SKM-1 treated with dmso at 0.1 percent for 144 hours (cell line): ENCODE measurements around the gene PLXNA2.

Experiments
- DNase-seq: peaks from one replicate; lab custom pipeline; 2025; ENCODE audit not compliant: unreplicated experiment; lab: John Stamatoyannopoulos, UW

The PLXNA2 gene

DNA sequence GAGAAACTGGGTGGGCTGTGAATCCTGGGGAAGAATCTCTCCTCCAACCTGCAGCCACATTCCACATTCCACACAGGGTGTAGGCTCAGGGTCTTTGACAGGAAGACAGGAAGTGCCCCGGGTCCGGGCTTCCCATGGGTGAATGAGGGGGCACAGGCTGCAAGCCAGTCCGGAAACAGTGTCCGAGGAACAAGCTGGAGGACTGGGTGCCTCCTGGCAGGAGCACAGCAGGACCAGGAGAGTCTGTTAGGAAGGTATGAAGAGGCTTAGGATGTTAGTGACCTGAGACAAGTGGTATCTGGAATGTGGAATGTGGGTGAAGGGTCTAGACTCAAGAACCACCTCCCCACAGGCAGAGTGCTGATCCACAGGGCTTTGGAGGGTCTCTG is 212.3 kb downstream of the PLXNA2 start:
- DNase-seq: no peak

DNA sequence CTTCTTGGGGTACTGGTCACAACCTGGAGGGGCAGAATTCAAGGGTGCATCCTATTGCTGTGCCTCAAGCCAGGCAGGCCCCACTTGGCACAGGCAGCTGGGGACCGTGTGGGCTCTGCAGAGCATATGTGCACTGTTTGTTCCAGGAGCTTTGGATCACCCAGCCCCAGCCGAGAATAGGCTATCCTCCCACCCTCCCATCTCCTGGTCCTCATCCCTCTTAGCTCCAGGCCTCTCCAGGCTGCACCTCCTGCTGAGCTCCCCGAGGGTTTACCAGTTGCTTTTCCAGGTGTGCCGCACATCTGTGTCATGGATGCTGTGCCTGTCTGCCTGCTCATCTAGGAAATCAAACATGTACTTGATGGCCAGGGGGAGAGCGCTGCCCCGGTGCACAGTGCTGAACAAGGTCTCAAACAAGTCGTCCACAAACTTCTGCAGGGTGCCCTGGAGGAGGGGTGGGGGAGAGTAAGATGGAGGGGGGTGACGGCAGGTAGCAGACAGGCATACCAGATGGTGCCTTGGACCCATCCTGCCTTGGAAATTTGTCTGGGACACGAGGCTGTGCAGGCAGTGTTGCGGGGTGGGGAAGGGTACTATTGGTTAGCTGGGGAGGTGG is 212.8 kb downstream of the PLXNA2 start:
- DNase-seq: no peak

DNA sequence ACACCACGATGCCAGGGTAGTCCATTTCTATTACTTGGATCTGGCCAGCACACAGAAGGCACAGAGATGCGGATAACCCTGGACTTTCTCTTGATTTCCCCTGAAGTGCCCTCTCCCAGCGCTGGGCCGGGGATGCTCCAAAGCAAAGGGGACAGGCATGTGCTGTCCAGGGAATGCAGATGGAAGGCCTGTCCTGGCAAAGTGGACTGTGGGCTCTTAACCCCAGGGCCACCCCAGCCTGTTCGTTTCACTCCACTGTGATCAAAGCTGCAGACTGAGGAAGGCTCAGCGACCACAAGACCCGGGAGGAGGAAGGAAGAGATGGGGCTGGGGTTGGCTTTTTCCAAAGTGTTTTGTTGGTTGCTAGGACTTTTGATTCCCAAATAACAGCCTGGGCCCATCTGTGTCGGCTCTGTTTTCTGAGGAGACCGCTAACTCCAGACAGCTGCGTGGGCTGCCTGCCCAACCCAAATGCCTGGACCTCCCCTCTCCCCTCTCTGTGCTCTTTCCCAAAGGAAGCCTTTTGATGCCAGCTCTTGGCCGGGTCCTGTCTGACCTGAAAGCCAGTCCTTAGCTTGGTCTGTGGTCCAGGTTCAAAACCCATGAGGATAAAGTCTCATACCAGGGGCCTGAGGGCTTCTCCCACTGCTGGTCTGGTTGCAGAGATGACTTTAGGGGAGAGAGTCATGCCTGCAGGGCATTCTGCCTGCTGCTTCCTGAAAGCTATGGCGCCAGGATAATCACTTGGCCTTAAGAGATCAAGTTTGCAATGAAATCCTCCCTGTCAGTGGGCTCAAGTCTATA is 213.7 kb downstream of the PLXNA2 start:
- DNase-seq: no peak

GRCh38 chr1:208029381-208030287 is 214.6 kb downstream of the PLXNA2 start:
- no peak for DNase-seq

GRCh38 chr1:208028526-208028925 is 215.7 kb downstream of the PLXNA2 start:
- no peak for DNase-seq

DNA sequence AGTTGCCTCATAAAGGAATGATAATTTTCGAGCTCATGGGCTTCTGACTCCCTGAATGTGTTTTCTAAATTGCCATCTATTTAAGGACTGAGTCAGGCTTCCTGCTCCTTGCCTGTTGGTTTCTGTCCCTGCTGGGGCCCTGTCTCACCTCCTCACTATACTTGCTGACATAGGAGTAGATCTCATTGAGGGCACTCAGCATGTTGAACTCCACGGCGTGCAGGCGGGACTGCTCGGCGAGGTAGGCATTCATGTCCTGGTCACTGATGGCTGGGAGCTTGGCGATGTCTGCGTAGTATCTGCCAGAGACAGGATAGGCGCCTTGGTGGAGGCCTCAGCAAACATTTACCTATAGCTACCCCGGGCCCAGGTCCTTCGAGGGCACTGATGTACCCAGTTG is 216.3 kb downstream of the PLXNA2 start:
- no peak for DNase-seq

DNA sequence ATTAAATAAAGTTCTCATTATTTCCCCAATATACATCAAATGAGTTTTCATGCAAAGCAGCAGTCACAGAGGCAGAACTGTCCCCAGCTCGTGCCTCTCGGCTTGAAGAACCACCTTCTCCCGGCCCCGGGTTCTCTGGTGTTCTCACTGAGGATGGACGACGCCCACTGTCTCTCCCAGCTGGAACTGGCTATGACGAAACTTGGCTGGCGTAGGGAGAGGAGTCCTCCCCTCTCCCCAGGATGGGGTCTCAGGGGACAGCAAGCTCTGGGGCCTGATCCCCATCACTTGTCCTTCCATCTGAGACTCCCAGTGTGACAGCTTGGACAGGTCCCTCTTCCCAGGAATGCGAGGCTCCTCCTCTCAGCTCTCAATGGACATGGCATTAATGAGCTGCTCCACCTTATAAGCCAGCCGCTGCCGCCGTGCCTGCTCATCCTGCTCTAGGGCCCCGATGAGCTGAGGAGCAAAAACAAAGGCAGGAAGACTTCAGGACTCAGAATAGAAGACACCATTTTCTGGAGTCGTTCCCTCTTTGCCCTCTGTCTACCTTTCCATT is 217.2 kb downstream of the PLXNA2 start:
- DNase-seq: no peak

DNA sequence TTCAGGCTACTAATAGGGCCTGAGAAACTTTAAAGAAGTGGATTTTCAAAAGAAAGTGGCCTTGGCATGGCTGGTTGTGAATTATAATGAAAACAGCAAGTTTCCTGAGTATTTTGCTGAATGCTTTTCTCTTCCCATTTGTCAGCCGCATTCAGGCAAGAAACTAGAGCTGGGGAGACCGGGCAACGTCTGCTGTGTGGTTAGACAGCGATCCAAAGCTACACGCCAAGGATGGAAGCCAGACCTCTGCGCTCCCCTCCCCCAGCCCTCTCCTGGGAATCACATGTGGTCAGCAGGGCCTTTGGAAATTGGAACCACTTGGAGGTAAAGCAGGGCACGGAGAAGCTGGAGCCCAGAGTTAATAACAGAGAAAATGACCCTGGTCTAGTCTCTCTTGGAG is 219.2 kb downstream of the PLXNA2 start:
- DNase-seq: no peak

- no peak for DNase-seq
Observed at GRCh38 chr1:208024406-208024805, 219.8 kb downstream of the PLXNA2 start.

- no peak for DNase-seq
Observed at GRCh38 chr1:208019257-208019656, 224.9 kb downstream of the PLXNA2 start.

DNA sequence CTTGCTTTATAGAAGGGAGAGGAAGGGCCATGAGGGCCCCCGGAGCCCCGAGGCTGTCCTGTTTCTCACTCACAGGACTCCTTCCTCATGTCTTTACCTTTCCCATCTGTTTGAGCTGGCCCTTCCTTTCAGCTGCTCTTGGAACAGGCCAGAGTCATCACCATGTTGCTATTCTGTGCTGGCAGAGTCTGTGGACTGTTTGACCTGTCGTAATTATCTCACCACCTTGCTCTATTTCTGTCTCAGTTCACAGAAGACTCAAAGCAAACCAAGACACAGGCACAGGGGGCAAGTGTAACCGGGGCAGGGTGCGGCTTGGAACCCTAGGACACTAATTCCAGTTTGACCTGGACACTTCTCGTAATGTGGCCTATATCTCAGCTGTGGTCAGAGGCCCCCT is 228.9 kb downstream of the PLXNA2 start:
- no peak for DNase-seq

DNA sequence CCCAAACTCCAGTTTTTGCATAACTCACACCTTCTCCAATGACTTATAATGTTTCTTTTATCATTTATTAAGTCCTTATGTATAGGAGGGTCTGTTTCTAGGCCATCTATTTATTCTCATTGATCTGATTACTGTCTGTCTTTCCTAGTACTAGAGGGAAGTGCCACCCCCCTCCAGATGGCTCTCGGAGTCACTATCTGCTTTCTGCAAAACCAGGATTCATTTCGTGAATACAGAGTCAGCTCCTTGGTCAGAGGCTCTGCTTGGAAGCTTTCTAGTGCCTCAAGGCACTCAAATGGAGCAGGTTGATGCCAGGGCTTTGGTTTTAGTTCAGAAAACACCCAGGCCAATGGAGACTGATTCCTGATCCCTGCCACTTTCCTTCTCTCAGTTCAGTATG is 231.0 kb downstream of the PLXNA2 start:
- DNase-seq: no peak

DNA sequence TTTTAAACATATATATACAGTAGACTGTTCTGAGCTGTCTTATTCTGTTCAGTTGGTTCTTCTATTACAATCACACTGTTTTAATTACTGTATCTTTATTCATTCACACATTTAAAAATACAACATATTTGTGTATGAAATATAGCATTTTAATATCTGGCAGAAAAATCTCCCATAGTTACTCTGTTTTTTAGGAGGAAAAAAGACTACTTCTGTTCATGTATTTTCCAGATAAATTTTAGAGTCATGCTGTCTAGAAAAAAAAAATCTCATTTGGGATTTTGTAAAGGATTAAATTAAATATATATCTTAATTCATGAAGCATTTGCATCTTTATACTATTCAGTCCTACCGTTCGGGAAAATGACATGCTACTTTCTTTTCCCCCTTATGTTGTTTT is 231.5 kb downstream of the PLXNA2 start:
- DNase-seq: no peak

GRCh38 chr1:208010487-208011071 is 233.6 kb downstream of the PLXNA2 start:
- no peak for DNase-seq

DNA sequence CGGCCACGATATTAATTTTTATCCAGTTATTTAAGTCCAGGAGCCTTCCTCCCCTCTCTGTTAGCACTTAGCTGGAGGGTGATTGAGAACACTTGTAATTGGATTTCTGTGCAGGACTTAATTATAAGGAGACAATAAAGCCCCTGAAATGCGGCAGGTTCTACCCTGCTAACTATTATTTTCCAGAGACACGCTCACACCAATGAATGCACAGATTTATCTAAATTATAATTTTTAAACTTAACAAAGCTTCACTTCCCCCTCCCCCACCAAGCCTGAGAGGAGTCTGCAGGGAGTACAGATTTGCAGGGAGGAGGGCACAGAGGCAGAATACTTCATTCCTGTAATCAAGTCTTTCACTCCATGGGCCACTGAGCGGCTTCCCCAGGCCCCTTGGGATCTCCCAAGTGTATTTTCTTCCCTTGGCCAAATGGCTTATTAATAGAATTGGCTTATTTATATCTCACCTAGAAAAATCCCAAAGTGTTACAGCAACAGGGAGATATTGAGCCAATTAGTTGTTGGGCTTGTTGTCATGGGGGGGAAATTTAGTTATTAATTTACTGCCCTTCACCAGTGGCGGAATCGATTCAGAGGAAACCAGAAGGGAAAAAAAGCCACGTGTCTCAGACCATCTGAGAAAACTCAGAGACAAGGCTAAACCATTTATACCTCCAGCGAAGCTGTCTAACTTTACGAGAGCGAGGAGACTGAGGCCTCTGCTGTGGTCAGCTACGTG is 234.3 kb downstream of the PLXNA2 start:
- DNase-seq: no peak

GRCh38 chr1:208009303-208009702 is 234.9 kb downstream of the PLXNA2 start:
- no peak for DNase-seq

- DNase-seq: no peak
Observed at GRCh38 chr1:208008534-208008933, 235.7 kb downstream of the PLXNA2 start.

GRCh38 chr1:208007938-208008342 is 236.2 kb downstream of the PLXNA2 start:
- no peak for DNase-seq

DNA sequence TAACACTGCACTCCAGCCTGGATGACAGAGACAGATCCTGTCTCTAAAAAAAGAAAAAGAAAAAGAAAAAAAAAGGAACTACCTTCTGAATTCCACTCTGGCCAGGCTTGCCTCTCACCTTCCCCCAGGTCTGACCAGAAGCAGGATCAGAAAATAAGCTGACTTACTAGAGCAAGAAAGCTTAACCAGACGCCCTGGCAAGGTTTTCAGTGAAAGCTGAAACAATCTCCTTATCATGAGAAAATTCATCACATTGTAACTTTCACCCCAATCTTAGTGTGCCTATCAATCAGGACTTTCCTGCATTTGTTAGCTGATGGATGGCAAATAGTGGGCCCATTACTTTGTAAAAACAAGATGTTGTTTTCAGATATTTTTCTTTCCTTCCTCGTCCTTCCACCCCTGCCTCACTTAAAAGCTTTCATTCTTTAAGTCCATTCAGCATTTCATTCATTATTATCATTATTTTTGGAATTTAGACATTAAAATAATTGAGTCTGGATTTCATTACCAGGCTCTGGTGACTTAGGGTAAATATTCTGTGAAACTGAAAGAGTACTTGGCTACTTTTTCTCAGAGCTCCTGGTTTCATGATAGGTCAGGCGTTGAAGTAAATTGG is 236.8 kb downstream of the PLXNA2 start:
- no peak for DNase-seq
